ENCODE results near the gene CA5A. TPM values are rescaled to one million over a fixed set of nuclear protein-coding genes. Genes with fewer than 3 reads are reported as not detected.

CA5A gene
- total RNA-seq, 1 experiment from 2014 or later = 1.7 TPM

DNA sequence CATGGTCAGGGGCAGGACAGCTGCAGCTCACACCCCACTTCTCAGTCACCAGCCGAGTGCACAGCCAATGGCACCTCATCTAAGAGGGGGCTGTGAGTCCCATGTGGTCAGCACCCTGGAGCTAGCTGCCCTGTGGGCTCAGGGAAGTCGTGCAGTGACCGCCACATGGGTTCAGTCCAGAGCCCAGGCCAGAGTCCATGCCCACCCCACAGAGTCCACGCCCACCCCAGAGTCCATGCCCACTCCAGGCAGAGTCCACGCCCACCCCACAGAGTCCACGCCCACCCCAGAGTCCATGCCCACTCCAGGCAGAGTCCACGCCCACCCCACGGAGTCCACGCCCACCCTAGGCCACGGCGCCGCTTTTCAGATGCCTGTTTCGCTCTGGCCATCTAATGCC is 91.1 kb downstream of the CA5A start:
- no peak for DNase-seq
- Mint-ChIP-seq H3K36me3 (ENCODE audit: insufficient read depth, unreplicated experiment) (peaks cover 100% of the 10 kb centered on the region), H3K27me3 (ENCODE audit: insufficient read depth, unreplicated experiment) (no peaks in the 10 kb centered on the region), H3K27ac (ENCODE audit: unreplicated experiment) (no peak overlapping the region), H3K4me1 (ENCODE audit: low read depth, unreplicated experiment) (peaks cover 7% of the 10 kb centered on the region), H3K9me3 (ENCODE audit: unreplicated experiment) (no peaks in the 10 kb centered on the region), H3K4me3 (ENCODE audit: unreplicated experiment) (no peak overlapping the region)
- ChIA-PET POLR2A (no interaction called here), CTCF (no interaction called here)
- intact Hi-C loops (cut with micrococcal nuclease; ENCODE audit: unreplicated experiment) = no loop called here
- BruUV-seq (replicated peaks) = no TSS peak
- TF ChIP-seq, protein P1, sequence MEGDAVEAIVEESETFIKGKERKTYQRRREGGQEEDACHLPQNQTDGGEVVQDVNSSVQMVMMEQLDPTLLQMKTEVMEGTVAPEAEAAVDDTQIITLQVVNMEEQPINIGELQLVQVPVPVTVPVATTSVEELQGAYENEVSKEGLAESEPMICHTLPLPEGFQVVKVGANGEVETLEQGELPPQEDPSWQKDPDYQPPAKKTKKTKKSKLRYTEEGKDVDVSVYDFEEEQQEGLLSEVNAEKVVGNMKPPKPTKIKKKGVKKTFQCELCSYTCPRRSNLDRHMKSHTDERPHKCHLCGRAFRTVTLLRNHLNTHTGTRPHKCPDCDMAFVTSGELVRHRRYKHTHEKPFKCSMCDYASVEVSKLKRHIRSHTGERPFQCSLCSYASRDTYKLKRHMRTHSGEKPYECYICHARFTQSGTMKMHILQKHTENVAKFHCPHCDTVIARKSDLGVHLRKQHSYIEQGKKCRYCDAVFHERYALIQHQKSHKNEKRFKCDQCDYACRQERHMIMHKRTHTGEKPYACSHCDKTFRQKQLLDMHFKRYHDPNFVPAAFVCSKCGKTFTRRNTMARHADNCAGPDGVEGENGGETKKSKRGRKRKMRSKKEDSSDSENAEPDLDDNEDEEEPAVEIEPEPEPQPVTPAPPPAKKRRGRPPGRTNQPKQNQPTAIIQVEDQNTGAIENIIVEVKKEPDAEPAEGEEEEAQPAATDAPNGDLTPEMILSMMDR (IDR thresholded peaks at IDR 0.05; ENCODE audit: insufficient read depth in 1 of 2, low read depth in 1 of 2, low read length in 1 of 2, severe bottlenecking in 1 of 2, unreplicated experiment in 1 of 2) = no peak
- Histone ChIP-seq H3K27me3 (replicated peaks; ENCODE audit: control insufficient read depth, insufficient read depth, low read length) (no peaks in the 10 kb centered on the region), H3K4me1 (peaks cover 9% of the 10 kb centered on the region), H3K36me3 (ENCODE audit: control insufficient read depth, insufficient read depth, low read length) (peaks cover 1% of the 10 kb centered on the region), H3K9me3 (no peaks in the 10 kb centered on the region), H3K4me3 (ENCODE audit: low read depth, low read length) (no peak overlapping the region)

DNA sequence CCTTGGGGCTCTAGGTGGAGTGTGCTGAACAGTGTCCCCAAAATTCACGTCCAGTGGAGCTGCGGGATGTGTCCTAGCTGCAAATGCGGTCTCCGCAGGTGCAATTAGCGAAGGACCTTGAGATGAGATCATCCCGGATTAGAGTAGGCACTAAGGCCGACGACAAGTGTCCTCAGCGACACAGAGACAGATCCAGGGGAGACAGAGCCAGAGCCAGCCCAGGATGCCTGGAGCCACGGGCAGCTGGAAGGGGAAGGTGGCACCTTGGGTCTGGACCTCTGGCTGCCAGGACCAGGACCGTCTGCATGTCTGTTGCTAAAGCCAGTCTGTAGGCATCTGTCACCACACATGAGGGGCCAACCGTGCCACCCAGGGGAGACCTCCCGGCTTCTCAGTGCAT is 91.5 kb downstream of the CA5A start:
- H3K27ac Mint-ChIP-seq (ENCODE audit: unreplicated experiment) = peak overlapping the region; percentile 32
- TF ChIP-seq, protein P1 (IDR thresholded peaks at IDR 0.05; ENCODE audit: insufficient read depth in 1 of 2, low read depth in 1 of 2, low read length in 1 of 2, severe bottlenecking in 1 of 2, unreplicated experiment in 1 of 2) = no peak
- H3K27me3 ChIP-seq (replicated peaks; ENCODE audit: control insufficient read depth, insufficient read depth, low read length) = no peaks in the 10 kb centered on the region
- no peak overlapping the region for H3K4me3 ChIP-seq (ENCODE audit: low read depth, low read length)
- no peaks in the 10 kb centered on the region for H3K9me3 Mint-ChIP-seq (ENCODE audit: unreplicated experiment)
- peaks cover 100% of the 10 kb centered on the region for H3K36me3 Mint-ChIP-seq (ENCODE audit: insufficient read depth, unreplicated experiment)
- H3K4me1 ChIP-seq = peaks cover 5% of the 10 kb centered on the region
- intact Hi-C loops (cut with micrococcal nuclease; ENCODE audit: unreplicated experiment) = no loop called here
- CTCF ChIA-PET = no interaction called here
- no peak overlapping the region for H3K4me3 Mint-ChIP-seq (ENCODE audit: unreplicated experiment)
- POLR2A ChIA-PET = no interaction called here
- H3K27me3 Mint-ChIP-seq (ENCODE audit: insufficient read depth, unreplicated experiment) = no peaks in the 10 kb centered on the region
- DNase-seq = no peak
- peaks cover 7% of the 10 kb centered on the region for H3K4me1 Mint-ChIP-seq (ENCODE audit: low read depth, unreplicated experiment)
- H3K36me3 ChIP-seq (ENCODE audit: control insufficient read depth, insufficient read depth, low read length) = peaks cover 5% of the 10 kb centered on the region
- no peaks in the 10 kb centered on the region for H3K9me3 ChIP-seq
- BruUV-seq (replicated peaks) = no TSS peak

- peak overlapping the region; percentile 55 for H3K27ac Mint-ChIP-seq (ENCODE audit: unreplicated experiment)
- Histone ChIP-seq H3K4me3 (ENCODE audit: low read depth, low read length) (no peak overlapping the region), H3K36me3 (ENCODE audit: control insufficient read depth, insufficient read depth, low read length) (peaks cover 6% of the 10 kb centered on the region), H3K4me1 (peaks cover 5% of the 10 kb centered on the region; the same call in 1 of the 2 replicates), H3K9me3 (no peaks in the 10 kb centered on the region), H3K27me3 (replicated peaks; ENCODE audit: control insufficient read depth, insufficient read depth, low read length) (no peaks in the 10 kb centered on the region)
- H3K27me3 Mint-ChIP-seq (ENCODE audit: insufficient read depth, unreplicated experiment) = no peaks in the 10 kb centered on the region
- CTCF ChIA-PET = no interaction called here
- TF ChIP-seq, protein P1 (IDR thresholded peaks at IDR 0.05; ENCODE audit: insufficient read depth in 1 of 2, low read depth in 1 of 2, low read length in 1 of 2, severe bottlenecking in 1 of 2, unreplicated experiment in 1 of 2) = peak in 1 of 2 experiments; percentile 11
- peaks cover 7% of the 10 kb centered on the region for H3K4me1 Mint-ChIP-seq (ENCODE audit: low read depth, unreplicated experiment)
- H3K9me3 Mint-ChIP-seq (ENCODE audit: unreplicated experiment) = no peaks in the 10 kb centered on the region
- intact Hi-C loops (cut with micrococcal nuclease; ENCODE audit: unreplicated experiment) = no loop called here
- no peak for DNase-seq
- BruUV-seq (replicated peaks) = no TSS peak
- no peak overlapping the region for H3K4me3 Mint-ChIP-seq (ENCODE audit: unreplicated experiment)
- H3K36me3 Mint-ChIP-seq (ENCODE audit: insufficient read depth, unreplicated experiment) = peaks cover 100% of the 10 kb centered on the region
- POLR2A ChIA-PET = no interaction called here
Measured at GRCh38 chr16:87844120-87844733, 92.1 kb downstream of the CA5A start.
